GM13976 (cell line): Measurements from ENCODE around the gene USP14.
A peak's percentile ranks its signal among the peaks of the same experiment; 100 is the strongest.

Experiments
- DNase-seq: peaks from one replicate; pipeline ENCODE4 v3.0.0; 2012; ENCODE audit warnings: low spot score
- in situ Hi-C: fragments of 300-500 bp; cut with MboI; formaldehyde crosslinking; loops from one replicate; pipeline ENCODE4 v1.12.0; 2022; ENCODE audit warnings: low sequenced_read_pairs, mixed read lengths, inconsistent platforms; ENCODE audit not compliant: unreplicated experiment
- TF ChIP-seq, protein P1 (sequence below): IDR thresholded peaks from 2 replicates; pipeline ENCODE4 v1.5.1; 2012; ENCODE audit warnings: borderline replicate concordance, mild to moderate bottlenecking; ENCODE audit not compliant: insufficient read depth; ENCODE audit errors: extremely low read depth, missing control alignments, control extremely low read depth

Gene USP14

DNA sequence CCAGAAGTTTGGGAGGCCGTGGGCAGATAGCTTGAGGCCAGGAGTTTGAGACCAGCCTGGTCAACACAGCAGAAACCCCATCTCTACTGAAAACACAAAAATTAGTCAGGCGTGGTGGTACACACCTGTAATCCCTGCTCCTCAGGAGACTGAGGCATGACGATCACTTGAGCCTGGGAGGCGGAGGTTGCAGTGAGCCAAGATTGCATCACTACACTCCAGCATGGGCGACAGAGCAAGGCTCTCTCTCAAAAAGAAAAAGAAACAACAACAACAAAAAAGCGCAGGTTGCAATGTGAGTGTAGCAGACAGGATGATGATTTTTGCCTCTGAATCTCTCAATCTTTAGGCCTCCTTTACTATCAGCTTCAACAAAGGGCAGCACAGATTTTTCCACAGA, 2.7 kb upstream of the USP14 start:
- in situ Hi-C loops: no loop called here
- TF ChIP-seq, protein P1, sequence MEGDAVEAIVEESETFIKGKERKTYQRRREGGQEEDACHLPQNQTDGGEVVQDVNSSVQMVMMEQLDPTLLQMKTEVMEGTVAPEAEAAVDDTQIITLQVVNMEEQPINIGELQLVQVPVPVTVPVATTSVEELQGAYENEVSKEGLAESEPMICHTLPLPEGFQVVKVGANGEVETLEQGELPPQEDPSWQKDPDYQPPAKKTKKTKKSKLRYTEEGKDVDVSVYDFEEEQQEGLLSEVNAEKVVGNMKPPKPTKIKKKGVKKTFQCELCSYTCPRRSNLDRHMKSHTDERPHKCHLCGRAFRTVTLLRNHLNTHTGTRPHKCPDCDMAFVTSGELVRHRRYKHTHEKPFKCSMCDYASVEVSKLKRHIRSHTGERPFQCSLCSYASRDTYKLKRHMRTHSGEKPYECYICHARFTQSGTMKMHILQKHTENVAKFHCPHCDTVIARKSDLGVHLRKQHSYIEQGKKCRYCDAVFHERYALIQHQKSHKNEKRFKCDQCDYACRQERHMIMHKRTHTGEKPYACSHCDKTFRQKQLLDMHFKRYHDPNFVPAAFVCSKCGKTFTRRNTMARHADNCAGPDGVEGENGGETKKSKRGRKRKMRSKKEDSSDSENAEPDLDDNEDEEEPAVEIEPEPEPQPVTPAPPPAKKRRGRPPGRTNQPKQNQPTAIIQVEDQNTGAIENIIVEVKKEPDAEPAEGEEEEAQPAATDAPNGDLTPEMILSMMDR: no peak
- DNase-seq: no peak

DNA sequence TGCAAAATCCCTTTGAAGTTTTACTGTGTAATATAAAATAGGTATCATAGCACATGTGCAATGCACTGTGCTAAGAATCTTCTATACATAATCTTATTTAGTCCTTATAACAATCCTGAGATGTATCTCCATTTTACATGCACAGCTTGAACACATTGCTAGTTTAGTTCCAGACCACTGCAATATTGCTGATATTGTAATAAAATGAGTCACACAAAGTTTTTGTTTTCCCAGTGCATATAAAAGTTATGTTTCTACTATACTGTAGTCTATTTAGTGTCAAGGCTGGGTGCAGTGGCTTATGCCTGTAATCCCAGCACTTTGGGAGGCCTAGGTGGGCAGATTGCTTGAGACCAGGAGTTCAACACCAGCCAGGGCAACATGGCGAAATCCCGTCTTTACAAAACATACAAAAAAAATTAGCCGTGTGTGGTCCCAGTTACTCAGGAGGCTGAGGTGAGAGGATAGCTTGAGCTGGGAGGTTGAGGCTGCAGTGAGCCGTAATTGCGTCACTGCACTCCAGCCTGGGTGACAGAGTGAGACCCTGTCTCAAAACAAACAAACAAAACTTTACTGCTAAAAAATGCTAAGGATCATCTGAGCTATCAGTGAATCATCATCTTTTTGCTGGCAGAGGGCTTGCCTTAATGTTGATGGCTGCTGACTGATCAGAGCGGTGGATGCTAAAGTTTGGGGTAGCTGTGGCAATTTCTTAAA, 1.7 kb upstream of the USP14 start:
- in situ Hi-C loops: no loop called here
- TF ChIP-seq, protein P1: no peak
- DNase-seq: no peak

DNA sequence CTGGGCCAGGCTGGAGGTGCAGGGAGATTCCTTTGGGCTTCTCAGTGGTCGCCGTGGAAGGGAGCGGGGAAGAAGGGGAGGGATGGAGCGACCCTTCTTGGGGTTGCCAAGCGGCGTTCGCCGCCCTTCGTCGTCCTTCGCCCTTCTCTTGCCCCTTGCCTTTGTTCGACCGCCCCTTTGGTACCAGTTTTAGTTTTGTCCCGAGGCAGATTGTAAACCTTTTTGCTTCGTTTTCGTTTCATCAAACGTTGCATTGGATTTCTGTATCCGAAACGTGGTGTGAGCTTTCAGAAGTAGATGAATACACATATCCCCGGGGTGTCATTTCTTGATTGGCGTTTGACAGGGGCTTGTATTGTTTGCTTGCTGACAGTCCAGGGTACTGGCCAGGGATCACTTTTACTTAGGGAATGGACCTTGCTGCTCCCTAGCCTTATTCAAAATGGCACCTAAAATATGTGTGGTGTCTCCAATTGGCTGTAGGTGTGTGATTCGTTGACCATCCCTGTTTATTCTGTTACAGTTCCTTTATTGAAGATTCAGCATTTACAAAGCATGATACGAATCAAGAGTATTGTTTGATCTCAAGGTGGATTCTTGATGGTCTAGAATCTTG, 788 bp downstream of the USP14 start:
- TF ChIP-seq, protein P1: no peak
- in situ Hi-C loops: no loop called here
- peak; percentile 30 for DNase-seq

DNA sequence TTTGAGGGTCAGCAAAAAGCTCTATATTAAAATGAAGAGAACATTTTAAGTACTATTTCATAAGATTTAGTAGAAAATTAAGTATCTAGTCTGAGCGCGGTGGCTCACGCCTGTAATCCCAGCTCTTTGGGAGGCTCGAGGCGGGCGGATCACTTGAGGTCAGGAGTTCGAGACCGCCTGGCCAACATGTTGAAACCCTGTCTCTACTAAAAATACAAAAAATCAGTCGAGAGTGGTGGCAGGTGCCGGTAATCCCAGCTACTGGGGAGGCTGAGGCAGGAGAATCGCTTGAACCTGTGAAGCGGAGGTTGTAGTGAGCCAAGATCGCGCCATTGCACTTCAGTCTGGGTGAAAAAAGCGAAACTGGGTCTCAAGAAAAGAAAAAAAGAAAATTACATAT, 1.6 kb downstream of the USP14 start:
- TF ChIP-seq, protein P1: no peak
- in situ Hi-C loops: no loop called here
- DNase-seq: no peak

DNA sequence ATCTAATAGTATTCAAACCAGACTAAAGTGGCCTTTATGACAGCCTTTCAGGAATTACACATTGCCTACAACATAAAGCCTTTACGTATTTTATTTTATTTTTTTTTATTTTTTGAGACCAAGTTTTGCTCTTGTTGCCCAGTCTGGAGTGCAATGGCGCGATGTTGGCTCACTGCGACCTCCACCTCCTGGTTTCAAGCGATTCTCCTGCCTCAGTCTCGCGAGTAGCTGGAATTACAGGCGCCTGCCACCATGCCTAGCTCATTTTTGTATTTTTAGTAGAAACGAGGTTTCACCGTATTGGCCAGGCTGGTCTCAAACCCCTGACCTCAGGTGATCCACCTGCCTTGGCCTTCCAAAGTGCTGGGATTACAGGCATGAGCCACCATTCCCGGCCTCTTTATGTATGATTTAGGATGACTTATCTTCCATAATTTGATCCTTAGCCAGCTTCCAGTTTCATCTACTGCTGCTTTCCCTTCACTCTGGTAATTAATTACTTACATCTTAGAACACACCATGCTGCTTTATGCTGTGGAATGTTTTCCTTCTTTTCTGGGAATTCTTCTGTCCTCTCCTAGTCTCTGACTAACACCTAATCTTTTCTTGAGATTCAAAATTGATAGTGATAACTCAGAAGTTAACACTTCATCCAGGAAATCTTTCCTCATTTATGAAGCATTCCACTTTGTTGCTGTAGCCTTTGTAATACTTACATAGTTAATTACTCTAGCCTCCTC, 2.6 kb downstream of the USP14 start:
- TF ChIP-seq, protein P1: no peak
- in situ Hi-C loops: no loop called here
- DNase-seq: no peak

DNA sequence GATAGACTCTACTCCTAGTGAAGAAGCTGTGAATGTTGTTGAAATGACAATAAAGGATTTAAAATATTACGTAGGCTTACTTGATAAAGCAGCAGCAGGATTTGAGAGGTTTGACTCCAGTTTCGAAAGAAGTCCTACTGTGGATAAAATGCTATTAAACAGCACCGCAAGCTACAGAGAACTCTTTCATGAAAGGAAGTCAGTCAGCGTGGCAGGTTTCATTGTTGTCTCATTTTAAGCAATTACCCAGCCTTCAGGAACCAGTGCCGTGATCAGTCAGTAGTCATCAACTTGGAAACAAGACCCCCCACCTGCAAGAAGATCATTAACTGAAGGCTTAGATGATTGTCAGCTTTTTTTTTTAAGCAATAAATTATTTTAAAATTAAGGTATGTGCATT, 14.0 kb downstream of the USP14 start:
- DNase-seq: no peak
- TF ChIP-seq, protein P1: no peak
- in situ Hi-C loops: no loop called here
